ENCODE results near the gene PEPD. TPM values are rescaled to one million over a fixed set of nuclear protein-coding genes. Genes with fewer than 3 reads are reported as not detected.
A peak's percentile ranks its signal among the peaks of the same experiment; 100 is the strongest.

PEPD gene
- total and polyA plus RNA-seq, 4 donors, result 37.3 to 211 (median 117) TPM

DNA sequence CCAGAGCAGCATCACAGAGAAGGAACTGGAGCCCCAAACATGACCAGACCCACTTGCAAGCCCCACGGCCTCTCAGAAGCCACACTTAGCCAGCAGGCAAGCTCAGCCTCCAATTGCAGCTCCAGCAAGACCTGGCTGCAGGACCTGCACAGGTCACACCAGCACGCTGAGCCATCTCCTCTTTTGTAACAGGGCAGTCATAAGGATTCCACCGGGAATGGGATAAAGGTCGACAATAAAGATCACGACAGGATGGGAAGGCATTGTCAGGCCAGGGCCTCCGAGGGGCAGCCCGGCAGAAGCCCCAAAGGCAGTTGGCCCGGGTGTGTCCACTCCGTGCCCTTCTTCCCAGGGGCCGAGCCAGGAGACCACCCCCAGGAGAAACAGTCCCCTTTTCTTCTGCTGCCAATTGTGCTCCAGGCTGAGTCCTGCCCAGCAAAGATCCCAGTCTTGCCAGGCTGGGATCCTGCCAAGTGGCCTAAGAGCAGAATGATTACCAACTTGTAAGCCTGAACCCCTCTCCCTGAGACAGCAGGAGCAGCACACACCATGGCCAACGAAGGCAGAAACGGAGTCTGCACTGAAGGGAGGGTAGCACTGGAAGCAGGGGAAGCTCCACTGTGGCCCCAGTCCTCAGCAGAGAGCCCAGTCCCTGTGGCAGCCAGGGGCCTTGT lies 12.5 kb downstream of the PEPD start:
- no peaks in the 10 kb centered on the region for H3K27me3 ChIP-seq (ENCODE audit: control insufficient read depth in 4 of 4, insufficient read depth in 4 of 4, low read length in 3 of 4)
- WGBS, result 57% methylated on average over 12 of the region's 12 CpGs
- no peaks in the 10 kb centered on the region for H3K9me3 ChIP-seq (ENCODE audit: control insufficient read depth in 4 of 4, low read length in 3 of 4)
- peaks cover 10 to 51% (median 41%) of the 10 kb centered on the region in 4 donors for H3K4me1 ChIP-seq (ENCODE audit: control insufficient read depth in 4 of 4, insufficient read depth in 4 of 4, low read length in 3 of 4)
- DNase-seq (ENCODE audit: low spot score), result no peak
- H3K9ac ChIP-seq (ENCODE audit: low read depth in 1 of 2, low read length in 2 of 2), result no peak overlapping the region
- H3K36me3 ChIP-seq (ENCODE audit: control insufficient read depth in 4 of 4, insufficient read depth in 3 of 4, low read depth in 1 of 4, low read length in 3 of 4), result peaks cover 0 to 12% (median 4%) of the 10 kb centered on the region in 4 donors
- no peak overlapping the region for H3K4me3 ChIP-seq (ENCODE audit: low read depth in 1 of 3, low read length in 3 of 3)
- TF ChIP-seq, protein P1, sequence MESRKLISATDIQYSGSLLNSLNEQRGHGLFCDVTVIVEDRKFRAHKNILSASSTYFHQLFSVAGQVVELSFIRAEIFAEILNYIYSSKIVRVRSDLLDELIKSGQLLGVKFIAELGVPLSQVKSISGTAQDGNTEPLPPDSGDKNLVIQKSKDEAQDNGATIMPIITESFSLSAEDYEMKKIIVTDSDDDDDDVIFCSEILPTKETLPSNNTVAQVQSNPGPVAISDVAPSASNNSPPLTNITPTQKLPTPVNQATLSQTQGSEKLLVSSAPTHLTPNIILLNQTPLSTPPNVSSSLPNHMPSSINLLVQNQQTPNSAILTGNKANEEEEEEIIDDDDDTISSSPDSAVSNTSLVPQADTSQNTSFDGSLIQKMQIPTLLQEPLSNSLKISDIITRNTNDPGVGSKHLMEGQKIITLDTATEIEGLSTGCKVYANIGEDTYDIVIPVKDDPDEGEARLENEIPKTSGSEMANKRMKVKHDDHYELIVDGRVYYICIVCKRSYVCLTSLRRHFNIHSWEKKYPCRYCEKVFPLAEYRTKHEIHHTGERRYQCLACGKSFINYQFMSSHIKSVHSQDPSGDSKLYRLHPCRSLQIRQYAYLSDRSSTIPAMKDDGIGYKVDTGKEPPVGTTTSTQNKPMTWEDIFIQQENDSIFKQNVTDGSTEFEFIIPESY (IDR thresholded peaks at IDR 0.05), result no peak
- TF ChIP-seq RXRA (IDR thresholded peaks at IDR 0.05), result peak; percentile 16 to 70
- TF ChIP-seq YY1 (IDR thresholded peaks at IDR 0.05), result no peak
- TF ChIP-seq RAD21 (IDR thresholded peaks at IDR 0.05), result no peak
- TF ChIP-seq NR2F2 (IDR thresholded peaks at IDR 0.05), result no peak
- peak in 1 of 2 donors; percentile 57 for TF ChIP-seq HNF4A (conservative IDR thresholded peaks at IDR 0.05)
- no peak for TF ChIP-seq SP1 (IDR thresholded peaks at IDR 0.05)
- TF ChIP-seq GABPA (IDR thresholded peaks at IDR 0.05 in 1 of 2, conservative IDR thresholded peaks at IDR 0.05 in 1 of 2), result no peak
- no peak for TF ChIP-seq TAF1 (conservative IDR thresholded peaks at IDR 0.05)
- TF ChIP-seq, protein P2, sequence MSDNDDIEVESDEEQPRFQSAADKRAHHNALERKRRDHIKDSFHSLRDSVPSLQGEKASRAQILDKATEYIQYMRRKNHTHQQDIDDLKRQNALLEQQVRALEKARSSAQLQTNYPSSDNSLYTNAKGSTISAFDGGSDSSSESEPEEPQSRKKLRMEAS (IDR thresholded peaks at IDR 0.05), result no peak
- no peak for TF ChIP-seq JUND (IDR thresholded peaks at IDR 0.05)
- TF ChIP-seq, protein P3, sequence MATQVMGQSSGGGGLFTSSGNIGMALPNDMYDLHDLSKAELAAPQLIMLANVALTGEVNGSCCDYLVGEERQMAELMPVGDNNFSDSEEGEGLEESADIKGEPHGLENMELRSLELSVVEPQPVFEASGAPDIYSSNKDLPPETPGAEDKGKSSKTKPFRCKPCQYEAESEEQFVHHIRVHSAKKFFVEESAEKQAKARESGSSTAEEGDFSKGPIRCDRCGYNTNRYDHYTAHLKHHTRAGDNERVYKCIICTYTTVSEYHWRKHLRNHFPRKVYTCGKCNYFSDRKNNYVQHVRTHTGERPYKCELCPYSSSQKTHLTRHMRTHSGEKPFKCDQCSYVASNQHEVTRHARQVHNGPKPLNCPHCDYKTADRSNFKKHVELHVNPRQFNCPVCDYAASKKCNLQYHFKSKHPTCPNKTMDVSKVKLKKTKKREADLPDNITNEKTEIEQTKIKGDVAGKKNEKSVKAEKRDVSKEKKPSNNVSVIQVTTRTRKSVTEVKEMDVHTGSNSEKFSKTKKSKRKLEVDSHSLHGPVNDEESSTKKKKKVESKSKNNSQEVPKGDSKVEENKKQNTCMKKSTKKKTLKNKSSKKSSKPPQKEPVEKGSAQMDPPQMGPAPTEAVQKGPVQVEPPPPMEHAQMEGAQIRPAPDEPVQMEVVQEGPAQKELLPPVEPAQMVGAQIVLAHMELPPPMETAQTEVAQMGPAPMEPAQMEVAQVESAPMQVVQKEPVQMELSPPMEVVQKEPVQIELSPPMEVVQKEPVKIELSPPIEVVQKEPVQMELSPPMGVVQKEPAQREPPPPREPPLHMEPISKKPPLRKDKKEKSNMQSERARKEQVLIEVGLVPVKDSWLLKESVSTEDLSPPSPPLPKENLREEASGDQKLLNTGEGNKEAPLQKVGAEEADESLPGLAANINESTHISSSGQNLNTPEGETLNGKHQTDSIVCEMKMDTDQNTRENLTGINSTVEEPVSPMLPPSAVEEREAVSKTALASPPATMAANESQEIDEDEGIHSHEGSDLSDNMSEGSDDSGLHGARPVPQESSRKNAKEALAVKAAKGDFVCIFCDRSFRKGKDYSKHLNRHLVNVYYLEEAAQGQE (IDR thresholded peaks at IDR 0.05), result no peak
- no peak for TF ChIP-seq FOXA2 (IDR thresholded peaks at IDR 0.05)
- TF ChIP-seq, protein P4, sequence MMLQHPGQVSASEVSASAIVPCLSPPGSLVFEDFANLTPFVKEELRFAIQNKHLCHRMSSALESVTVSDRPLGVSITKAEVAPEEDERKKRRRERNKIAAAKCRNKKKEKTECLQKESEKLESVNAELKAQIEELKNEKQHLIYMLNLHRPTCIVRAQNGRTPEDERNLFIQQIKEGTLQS (IDR thresholded peaks at IDR 0.05), result no peak
- H3K27ac ChIP-seq (ENCODE audit: low read depth in 1 of 2, low read length in 2 of 2), result peak overlapping the region; percentile 75 to 78

DNA sequence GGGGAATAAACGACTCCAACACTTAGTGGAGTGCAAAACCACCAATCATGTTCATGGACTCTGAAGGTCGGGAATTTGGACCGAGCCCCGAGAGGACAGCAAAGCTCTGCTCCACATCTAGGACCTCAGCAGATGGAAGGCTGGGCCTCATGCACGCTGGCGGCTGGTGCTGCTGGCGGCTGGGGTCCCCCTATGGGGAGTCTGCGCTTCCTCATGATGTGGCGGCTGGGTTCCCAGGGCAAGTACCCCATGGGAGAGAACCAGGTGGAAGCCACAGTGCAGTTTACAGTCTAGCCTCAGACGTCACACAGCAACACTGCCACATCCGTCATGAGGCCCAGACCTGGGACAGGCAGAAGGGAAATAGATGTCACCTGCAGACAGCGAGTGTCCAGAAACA lies 13.2 kb downstream of the PEPD start:
- Histone ChIP-seq H3K9ac (ENCODE audit: low read depth in 1 of 2, low read length in 2 of 2) (no peak overlapping the region), H3K27me3 (ENCODE audit: control insufficient read depth in 4 of 4, insufficient read depth in 4 of 4, low read length in 3 of 4) (no peaks in the 10 kb centered on the region), H3K27ac (ENCODE audit: low read depth in 1 of 2, low read length in 2 of 2) (peak overlapping the region; percentile 75 to 78), H3K4me1 (ENCODE audit: control insufficient read depth in 4 of 4, insufficient read depth in 4 of 4, low read length in 3 of 4) (peaks cover 10 to 50% (median 41%) of the 10 kb centered on the region in 4 donors), H3K9me3 (ENCODE audit: control insufficient read depth in 4 of 4, low read length in 3 of 4) (no peaks in the 10 kb centered on the region), H3K4me3 (ENCODE audit: low read depth in 1 of 3, low read length in 3 of 3) (no peak overlapping the region), H3K36me3 (ENCODE audit: control insufficient read depth in 4 of 4, insufficient read depth in 3 of 4, low read depth in 1 of 4, low read length in 3 of 4) (peaks cover 0 to 12% (median 4%) of the 10 kb centered on the region in 4 donors)
- no peak for DNase-seq (ENCODE audit: low spot score)
- TF ChIP-seq JUND (IDR thresholded peaks at IDR 0.05) (no peak), NR2F2 (IDR thresholded peaks at IDR 0.05) (no peak), RXRA (IDR thresholded peaks at IDR 0.05) (no peak)
- TF ChIP-seq, protein P4 (IDR thresholded peaks at IDR 0.05), result no peak
- 82% methylated on average over 12 of the region's 12 CpGs for WGBS

Data from liver (tissue), 9 donors.